ENCODE results near the gene PSMA8.

The PSMA8 gene

DNA sequence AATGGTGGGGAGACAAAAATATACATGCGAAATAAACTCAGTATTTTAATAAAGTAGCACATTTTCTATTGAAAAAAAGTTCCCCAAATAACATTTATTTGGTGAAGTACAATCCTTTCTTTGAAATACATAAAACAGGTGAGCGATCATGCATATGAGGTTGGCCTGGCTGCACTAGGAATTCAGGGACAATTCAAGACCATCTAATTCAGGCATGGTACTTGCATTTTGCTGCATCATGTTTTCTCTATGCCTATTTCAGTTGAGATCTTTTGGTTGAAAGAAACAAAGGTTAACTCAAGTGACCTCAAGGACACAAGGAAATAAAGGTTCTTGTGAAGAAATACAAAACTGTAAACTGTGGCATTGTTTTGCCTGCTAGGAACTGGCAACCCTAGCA is 72.8 kb downstream of the PSMA8 start:
- Histone ChIP-seq H3K79me1 (ENCODE audit: low read length) (no peaks in the 10 kb centered on the region), H3K4ac (ENCODE audit: low read depth, low read length) (no peak overlapping the region), H2BK12ac (ENCODE audit: low read length) (no peak overlapping the region), H3K4me1 (ENCODE audit: control insufficient read depth in 1 of 2, insufficient read depth in 2 of 2, low read length in 2 of 2) (no peaks in the 10 kb centered on the region), H3K14ac (ENCODE audit: low read length) (no peak overlapping the region), H3K36me3 (ENCODE audit: control insufficient read depth in 1 of 2, insufficient read depth in 2 of 2, low read length in 2 of 2) (no peaks in the 10 kb centered on the region), H3K18ac (ENCODE audit: low read length) (no peak overlapping the region), H3K4me2 (ENCODE audit: low read length) (no peak overlapping the region), H3K27ac (ENCODE audit: low read depth, low read length) (no peak overlapping the region), H3K79me2 (ENCODE audit: control insufficient read depth, insufficient read depth, low read length, poor library complexity) (no peaks in the 10 kb centered on the region), H3K4me3 (ENCODE audit: low read depth, low read length) (no peak overlapping the region), H4K91ac (ENCODE audit: low read depth, low read length) (no peak overlapping the region), H2BK120ac (ENCODE audit: insufficient read depth, low read length, poor library complexity) (no peak overlapping the region), H2AFZ (ENCODE audit: insufficient read depth, low read length, poor library complexity) (no peak overlapping the region), H2BK5ac (ENCODE audit: low read depth, low read length, poor library complexity) (no peak overlapping the region), H4K8ac (ENCODE audit: low read depth, low read length) (no peak overlapping the region), H3K27me3 (ENCODE audit: insufficient read depth, low read length) (no peaks in the 10 kb centered on the region), H4K12ac (ENCODE audit: low read depth, low read length) (no peak overlapping the region), H3K9ac (ENCODE audit: low read length) (no peak overlapping the region), H3K23ac (ENCODE audit: low read length) (no peak overlapping the region), H2AK5ac (ENCODE audit: low read length) (no peak overlapping the region), H3K9me3 (ENCODE audit: insufficient read depth, low read depth, low read length) (no peaks in the 10 kb centered on the region)
- no peak for DNase-seq
- WGBS (ENCODE audit: extremely low coverage, insufficient coverage, insufficient read length): no CpG with 5 or more reads among the region's 2 CpGs

GRCh38 chr18:26207937-26208336 is 74.3 kb downstream of the PSMA8 start:
- Histone ChIP-seq H3K18ac (ENCODE audit: low read length) (no peak overlapping the region), H2AFZ (ENCODE audit: insufficient read depth, low read length, poor library complexity) (no peak overlapping the region), H3K14ac (ENCODE audit: low read length) (no peak overlapping the region), H3K4me2 (ENCODE audit: low read length) (no peak overlapping the region), H3K4me1 (ENCODE audit: control insufficient read depth in 1 of 2, insufficient read depth in 2 of 2, low read length in 2 of 2) (no peaks in the 10 kb centered on the region), H3K4ac (ENCODE audit: low read depth, low read length) (no peak overlapping the region), H3K23ac (ENCODE audit: low read length) (no peak overlapping the region), H4K8ac (ENCODE audit: low read depth, low read length) (no peak overlapping the region), H2BK5ac (ENCODE audit: low read depth, low read length, poor library complexity) (no peak overlapping the region), H3K27ac (ENCODE audit: low read depth, low read length) (no peak overlapping the region), H2BK12ac (ENCODE audit: low read length) (no peak overlapping the region), H3K79me2 (ENCODE audit: control insufficient read depth, insufficient read depth, low read length, poor library complexity) (no peaks in the 10 kb centered on the region), H3K27me3 (ENCODE audit: insufficient read depth, low read length) (no peaks in the 10 kb centered on the region), H4K91ac (ENCODE audit: low read depth, low read length) (no peak overlapping the region), H2BK120ac (ENCODE audit: insufficient read depth, low read length, poor library complexity) (no peak overlapping the region), H4K12ac (ENCODE audit: low read depth, low read length) (no peak overlapping the region), H3K79me1 (ENCODE audit: low read length) (no peaks in the 10 kb centered on the region), H3K36me3 (ENCODE audit: control insufficient read depth in 1 of 2, insufficient read depth in 2 of 2, low read length in 2 of 2) (no peaks in the 10 kb centered on the region), H3K9ac (ENCODE audit: low read length) (no peak overlapping the region), H2AK5ac (ENCODE audit: low read length) (no peak overlapping the region), H3K4me3 (ENCODE audit: low read depth, low read length) (no peak overlapping the region), H3K9me3 (ENCODE audit: insufficient read depth, low read depth, low read length) (no peaks in the 10 kb centered on the region)
- DNase-seq: no peak
- no CpG with 5 or more reads among the region's 3 CpGs for WGBS (ENCODE audit: extremely low coverage, insufficient coverage, insufficient read length)

DNA sequence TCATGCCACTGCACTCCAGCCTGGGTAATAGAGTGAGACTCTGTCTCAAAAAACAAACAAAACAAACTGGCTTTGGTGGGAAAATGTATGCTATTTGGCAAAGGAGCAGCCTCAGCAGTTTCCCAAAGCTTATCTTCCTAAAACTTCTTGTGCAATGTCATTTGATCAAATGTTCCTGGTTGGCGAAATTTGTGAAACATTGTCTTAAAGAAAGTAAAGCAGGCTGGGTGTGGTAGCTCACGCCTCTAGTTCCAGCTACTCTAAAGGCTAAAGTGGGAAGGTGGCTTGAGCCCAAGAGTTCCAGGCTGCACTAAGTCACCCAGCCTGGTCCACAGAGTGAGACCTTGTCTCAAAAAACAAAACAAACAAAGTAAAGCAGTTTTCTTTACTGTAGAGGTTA is 75.3 kb downstream of the PSMA8 start:
- no peak overlapping the region for H4K8ac ChIP-seq (ENCODE audit: low read depth, low read length)
- H3K4ac ChIP-seq (ENCODE audit: low read depth, low read length): no peak overlapping the region
- no peaks in the 10 kb centered on the region for H3K4me1 ChIP-seq (ENCODE audit: control insufficient read depth in 1 of 2, insufficient read depth in 2 of 2, low read length in 2 of 2)
- H3K36me3 ChIP-seq (ENCODE audit: control insufficient read depth in 1 of 2, insufficient read depth in 2 of 2, low read length in 2 of 2): no peaks in the 10 kb centered on the region
- no peaks in the 10 kb centered on the region for H3K79me2 ChIP-seq (ENCODE audit: control insufficient read depth, insufficient read depth, low read length, poor library complexity)
- no peak overlapping the region for H3K18ac ChIP-seq (ENCODE audit: low read length)
- H2BK12ac ChIP-seq (ENCODE audit: low read length): no peak overlapping the region
- no peaks in the 10 kb centered on the region for H3K79me1 ChIP-seq (ENCODE audit: low read length)
- H2AK5ac ChIP-seq (ENCODE audit: low read length): no peak overlapping the region
- no peaks in the 10 kb centered on the region for H3K27me3 ChIP-seq (ENCODE audit: insufficient read depth, low read length)
- H3K14ac ChIP-seq (ENCODE audit: low read length): no peak overlapping the region
- H3K27ac ChIP-seq (ENCODE audit: low read depth, low read length): no peak overlapping the region
- H2BK120ac ChIP-seq (ENCODE audit: insufficient read depth, low read length, poor library complexity): no peak overlapping the region
- H4K12ac ChIP-seq (ENCODE audit: low read depth, low read length): no peak overlapping the region
- no peak overlapping the region for H4K91ac ChIP-seq (ENCODE audit: low read depth, low read length)
- no CpG with 5 or more reads among the region's 2 CpGs for WGBS (ENCODE audit: extremely low coverage, insufficient coverage, insufficient read length)
- no peak overlapping the region for H3K4me3 ChIP-seq (ENCODE audit: low read depth, low read length)
- no peak for DNase-seq
- no peak overlapping the region for H2AFZ ChIP-seq (ENCODE audit: insufficient read depth, low read length, poor library complexity)
- H2BK5ac ChIP-seq (ENCODE audit: low read depth, low read length, poor library complexity): no peak overlapping the region
- no peak overlapping the region for H3K9ac ChIP-seq (ENCODE audit: low read length)
- H3K4me2 ChIP-seq (ENCODE audit: low read length): no peak overlapping the region
- no peak overlapping the region for H3K23ac ChIP-seq (ENCODE audit: low read length)
- no peaks in the 10 kb centered on the region for H3K9me3 ChIP-seq (ENCODE audit: insufficient read depth, low read depth, low read length)

GRCh38 chr18:26210147-26210546 is 76.5 kb downstream of the PSMA8 start:
- no peak overlapping the region for H3K18ac ChIP-seq (ENCODE audit: low read length)

More at GRCh38 chr18:26210147-26210546, 76.5 kb downstream of the PSMA8 start:
- DNase-seq: no peak
- Histone ChIP-seq H4K8ac (ENCODE audit: low read depth, low read length) (no peak overlapping the region), H2BK5ac (ENCODE audit: low read depth, low read length, poor library complexity) (no peak overlapping the region), H4K91ac (ENCODE audit: low read depth, low read length) (no peak overlapping the region), H4K12ac (ENCODE audit: low read depth, low read length) (no peak overlapping the region), H3K79me2 (ENCODE audit: control insufficient read depth, insufficient read depth, low read length, poor library complexity) (no peaks in the 10 kb centered on the region), H2BK120ac (ENCODE audit: insufficient read depth, low read length, poor library complexity) (no peak overlapping the region), H3K27me3 (ENCODE audit: insufficient read depth, low read length) (no peaks in the 10 kb centered on the region), H3K4ac (ENCODE audit: low read depth, low read length) (no peak overlapping the region), H2BK12ac (ENCODE audit: low read length) (no peak overlapping the region), H3K4me2 (ENCODE audit: low read length) (no peak overlapping the region), H3K4me1 (ENCODE audit: control insufficient read depth in 1 of 2, insufficient read depth in 2 of 2, low read length in 2 of 2) (no peaks in the 10 kb centered on the region), H2AFZ (ENCODE audit: insufficient read depth, low read length, poor library complexity) (no peak overlapping the region), H3K36me3 (ENCODE audit: control insufficient read depth in 1 of 2, insufficient read depth in 2 of 2, low read length in 2 of 2) (no peaks in the 10 kb centered on the region), H3K9me3 (ENCODE audit: insufficient read depth, low read depth, low read length) (no peaks in the 10 kb centered on the region), H3K4me3 (ENCODE audit: low read depth, low read length) (no peak overlapping the region), H3K27ac (ENCODE audit: low read depth, low read length) (no peak overlapping the region), H3K9ac (ENCODE audit: low read length) (no peak overlapping the region), H2AK5ac (ENCODE audit: low read length) (no peak overlapping the region), H3K14ac (ENCODE audit: low read length) (no peak overlapping the region), H3K23ac (ENCODE audit: low read length) (no peak overlapping the region), H3K79me1 (ENCODE audit: low read length) (no peaks in the 10 kb centered on the region)
- WGBS (ENCODE audit: extremely low coverage, insufficient coverage, insufficient read length): no CpG with 5 or more reads among the region's 4 CpGs

Measured in trophoblast cell (in vitro differentiated cells and primary cell).